Measurements from ENCODE around the gene C4orf51. TPM values are rescaled to one million over a fixed set of nuclear protein-coding genes. Genes with fewer than 3 reads are reported as not detected.
A peak's percentile ranks its signal among the peaks of the same experiment; 100 is the strongest.

Gene C4orf51
- total RNA-seq, 1 donor from 2014 or later: not detected

DNA sequence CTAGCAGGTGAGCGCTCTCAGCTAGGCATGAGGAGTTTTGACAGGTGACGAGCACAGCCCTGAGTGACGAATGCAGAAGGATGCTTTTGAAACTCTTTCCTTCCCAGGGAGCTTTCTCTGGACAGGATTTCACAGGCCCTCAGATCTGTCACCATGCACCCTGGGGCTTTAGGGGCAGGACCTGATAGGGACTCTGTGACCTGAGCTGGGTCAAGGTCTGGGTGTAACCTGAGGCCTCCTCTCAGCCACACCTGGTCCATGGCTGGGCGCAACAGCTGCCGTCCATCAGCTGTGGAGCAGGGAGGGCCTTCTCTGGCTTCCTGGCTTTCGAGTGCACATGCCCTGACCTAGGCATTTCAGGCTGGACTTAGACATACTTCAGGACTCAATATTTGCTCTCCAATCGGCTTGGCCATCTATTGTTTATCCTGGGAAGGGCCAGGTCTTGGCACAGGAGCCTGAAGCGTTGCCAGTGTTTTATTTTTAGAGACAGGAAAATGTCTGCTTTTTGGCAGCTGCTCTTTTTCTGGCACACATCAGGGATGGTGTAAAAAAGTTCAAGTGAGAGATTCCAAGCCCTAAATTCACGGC is 56.4 kb downstream of the C4orf51 start:
- H3K9me3 Mint-ChIP-seq: peaks cover 7% of the 10 kb centered on the region
- TF ChIP-seq, protein P1, sequence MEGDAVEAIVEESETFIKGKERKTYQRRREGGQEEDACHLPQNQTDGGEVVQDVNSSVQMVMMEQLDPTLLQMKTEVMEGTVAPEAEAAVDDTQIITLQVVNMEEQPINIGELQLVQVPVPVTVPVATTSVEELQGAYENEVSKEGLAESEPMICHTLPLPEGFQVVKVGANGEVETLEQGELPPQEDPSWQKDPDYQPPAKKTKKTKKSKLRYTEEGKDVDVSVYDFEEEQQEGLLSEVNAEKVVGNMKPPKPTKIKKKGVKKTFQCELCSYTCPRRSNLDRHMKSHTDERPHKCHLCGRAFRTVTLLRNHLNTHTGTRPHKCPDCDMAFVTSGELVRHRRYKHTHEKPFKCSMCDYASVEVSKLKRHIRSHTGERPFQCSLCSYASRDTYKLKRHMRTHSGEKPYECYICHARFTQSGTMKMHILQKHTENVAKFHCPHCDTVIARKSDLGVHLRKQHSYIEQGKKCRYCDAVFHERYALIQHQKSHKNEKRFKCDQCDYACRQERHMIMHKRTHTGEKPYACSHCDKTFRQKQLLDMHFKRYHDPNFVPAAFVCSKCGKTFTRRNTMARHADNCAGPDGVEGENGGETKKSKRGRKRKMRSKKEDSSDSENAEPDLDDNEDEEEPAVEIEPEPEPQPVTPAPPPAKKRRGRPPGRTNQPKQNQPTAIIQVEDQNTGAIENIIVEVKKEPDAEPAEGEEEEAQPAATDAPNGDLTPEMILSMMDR (IDR thresholded peaks at IDR 0.05; ENCODE audit: unreplicated experiment): no peak
- peaks cover 52% of the 10 kb centered on the region for H3K4me1 Mint-ChIP-seq
- H3K27me3 Mint-ChIP-seq (ENCODE audit: low read depth): no peaks in the 10 kb centered on the region
- no peaks in the 10 kb centered on the region for H3K36me3 Mint-ChIP-seq
- peak overlapping the region; percentile 100 for H3K27ac Mint-ChIP-seq
- no peak for DNase-seq (ENCODE audit: low spot score in 2 of 2, unreplicated experiment in 2 of 2)
- H3K4me3 Mint-ChIP-seq: no peak overlapping the region

DNA sequence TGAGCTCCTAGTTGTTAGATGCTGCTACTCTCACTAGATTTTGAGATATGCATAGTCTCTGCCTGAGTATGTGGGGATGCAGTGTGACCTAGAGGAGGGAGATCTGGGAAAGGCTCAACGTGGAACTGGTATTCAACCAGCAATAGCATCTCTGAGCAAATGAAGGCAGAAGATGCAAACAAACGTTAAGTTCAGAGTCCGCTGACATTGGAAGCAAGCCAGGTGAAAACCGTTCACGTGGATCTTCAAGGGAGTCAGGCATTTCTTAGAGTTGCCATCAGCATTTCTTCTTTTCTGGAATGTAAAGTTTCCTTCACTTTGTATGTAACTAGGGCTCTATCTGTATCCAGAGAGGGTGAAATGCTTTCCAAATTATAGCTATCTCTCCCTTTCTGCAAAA is 59.9 kb downstream of the C4orf51 start:
- Mint-ChIP-seq H3K36me3 (no peaks in the 10 kb centered on the region), H3K4me1 (peaks cover 35% of the 10 kb centered on the region), H3K9me3 (peaks cover 7% of the 10 kb centered on the region), H3K27me3 (ENCODE audit: low read depth) (no peaks in the 10 kb centered on the region), H3K4me3 (no peak overlapping the region), H3K27ac (peak overlapping the region; percentile 55)
- no peak for DNase-seq (ENCODE audit: low spot score in 2 of 2, unreplicated experiment in 2 of 2)
- TF ChIP-seq, protein P1 (IDR thresholded peaks at IDR 0.05; ENCODE audit: unreplicated experiment): no peak

DNA sequence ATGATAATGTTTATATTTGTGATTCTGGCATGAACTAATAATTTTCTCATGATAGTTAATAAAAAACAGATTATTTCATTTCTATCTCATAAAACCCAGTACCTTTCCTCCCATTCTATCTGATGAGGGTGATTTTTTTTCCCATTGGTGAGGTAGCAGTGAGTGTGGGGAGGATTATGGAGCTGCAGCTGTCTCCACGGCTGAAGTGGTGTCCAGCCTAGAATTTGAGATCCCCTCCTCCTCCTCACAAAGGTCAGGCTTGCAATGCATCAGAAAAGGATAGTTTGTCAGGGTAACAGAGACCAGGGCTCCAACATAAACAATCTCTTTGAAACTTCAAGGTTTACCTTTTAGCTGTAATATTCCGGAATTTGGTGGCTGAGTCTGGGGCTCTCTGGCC is 60.9 kb downstream of the C4orf51 start:
- Mint-ChIP-seq H3K4me1 (peaks cover 27% of the 10 kb centered on the region), H3K36me3 (no peaks in the 10 kb centered on the region), H3K27ac (peak overlapping the region; percentile 40), H3K4me3 (no peak overlapping the region), H3K9me3 (peaks cover 14% of the 10 kb centered on the region), H3K27me3 (ENCODE audit: low read depth) (no peaks in the 10 kb centered on the region)
- TF ChIP-seq, protein P1 (IDR thresholded peaks at IDR 0.05; ENCODE audit: unreplicated experiment): no peak
- no peak for DNase-seq (ENCODE audit: low spot score in 2 of 2, unreplicated experiment in 2 of 2)

DNA sequence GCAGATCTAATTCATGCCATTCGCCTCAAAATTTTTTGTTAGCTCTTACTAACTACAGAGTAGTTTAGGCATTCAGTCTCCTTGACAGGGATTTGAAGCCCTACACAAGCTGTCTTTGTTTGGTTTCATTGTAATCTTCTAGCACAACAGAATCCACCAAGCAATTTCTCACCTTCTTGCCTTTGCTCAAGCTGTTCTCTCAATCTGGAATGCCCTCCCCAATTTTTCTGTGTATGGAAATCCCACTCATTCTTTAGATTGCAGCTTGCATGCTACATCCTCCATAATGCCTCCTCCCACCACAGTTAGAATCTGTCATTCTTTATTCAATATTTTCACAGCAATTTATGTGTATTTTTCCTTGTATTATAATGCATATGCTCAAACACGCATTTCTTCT is 63.7 kb downstream of the C4orf51 start:
- Mint-ChIP-seq H3K9me3 (peaks cover 30% of the 10 kb centered on the region), H3K27me3 (ENCODE audit: low read depth) (no peaks in the 10 kb centered on the region), H3K4me3 (no peak overlapping the region), H3K27ac (no peak overlapping the region), H3K4me1 (peaks cover 20% of the 10 kb centered on the region), H3K36me3 (no peaks in the 10 kb centered on the region)
- TF ChIP-seq, protein P1 (IDR thresholded peaks at IDR 0.05; ENCODE audit: unreplicated experiment): no peak
- DNase-seq (ENCODE audit: low spot score in 2 of 2, unreplicated experiment in 2 of 2): no peak

DNA sequence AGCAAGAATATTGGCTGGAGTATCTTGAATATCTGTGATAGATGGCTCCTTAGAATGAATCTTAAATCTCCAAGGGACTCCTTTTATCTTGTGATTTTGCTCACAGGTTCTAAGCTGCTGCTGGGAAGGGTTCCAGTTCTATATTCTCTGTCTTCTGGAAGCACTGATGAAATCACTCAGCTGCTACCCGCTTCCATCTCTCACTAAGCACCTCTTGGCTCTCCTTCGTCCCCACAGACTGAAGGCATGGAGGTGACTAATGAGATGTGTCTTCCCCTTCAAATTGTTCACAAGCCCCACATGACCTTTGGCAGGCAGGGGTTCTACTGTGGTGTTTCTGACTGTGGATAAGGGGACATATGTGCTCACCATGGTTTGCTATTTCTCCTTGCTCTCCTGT is 75.9 kb downstream of the C4orf51 start:
- Mint-ChIP-seq H3K4me3 (no peak overlapping the region), H3K36me3 (peaks cover 28% of the 10 kb centered on the region), H3K4me1 (no peaks in the 10 kb centered on the region), H3K27ac (no peak overlapping the region), H3K27me3 (ENCODE audit: low read depth) (no peaks in the 10 kb centered on the region), H3K9me3 (peaks cover 7% of the 10 kb centered on the region)
- TF ChIP-seq, protein P1 (IDR thresholded peaks at IDR 0.05; ENCODE audit: unreplicated experiment): no peak
- DNase-seq (ENCODE audit: low spot score in 2 of 2, unreplicated experiment in 2 of 2): no peak

DNA sequence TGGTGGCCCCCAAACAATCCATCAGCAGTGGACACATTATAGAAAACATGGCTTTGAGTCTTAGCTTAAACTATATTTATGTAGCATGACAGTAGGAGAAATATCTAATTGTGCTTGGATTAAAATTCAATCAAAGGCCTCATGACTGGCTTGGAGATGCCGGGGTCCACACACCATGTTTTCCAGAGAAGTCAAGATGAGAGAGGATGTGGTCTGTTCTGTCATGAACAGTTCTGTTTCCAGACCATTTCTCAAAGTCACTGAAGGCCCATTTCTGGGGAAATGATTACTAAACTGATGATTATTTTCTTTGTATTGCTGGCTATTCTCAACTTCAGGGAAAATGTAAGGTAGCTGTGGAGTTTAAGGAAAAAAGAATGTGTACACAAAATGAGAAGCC is 76.3 kb downstream of the C4orf51 start:
- no peak overlapping the region for H3K27ac Mint-ChIP-seq
- H3K4me1 Mint-ChIP-seq: no peaks in the 10 kb centered on the region
- TF ChIP-seq, protein P1 (IDR thresholded peaks at IDR 0.05; ENCODE audit: unreplicated experiment): no peak
- peaks cover 3% of the 10 kb centered on the region for H3K9me3 Mint-ChIP-seq
- H3K4me3 Mint-ChIP-seq: no peak overlapping the region
- peaks cover 31% of the 10 kb centered on the region for H3K36me3 Mint-ChIP-seq
- DNase-seq (ENCODE audit: low spot score in 2 of 2, unreplicated experiment in 2 of 2): no peak
- no peaks in the 10 kb centered on the region for H3K27me3 Mint-ChIP-seq (ENCODE audit: low read depth)

Data from mesothelial cell of epicardium (in vitro differentiated cells).